HG03432 (cell line): ENCODE data around the gene NUP188.

Experiments
- ATAC-seq: cut with Tn5 transposase; IDR thresholded peaks from one replicate; pipeline ENCODE4 v1.9.1; 2021; ENCODE audit warnings: mild to moderate bottlenecking, moderate library complexity; ENCODE audit not compliant: unreplicated experiment

The NUP188 gene, protein sequence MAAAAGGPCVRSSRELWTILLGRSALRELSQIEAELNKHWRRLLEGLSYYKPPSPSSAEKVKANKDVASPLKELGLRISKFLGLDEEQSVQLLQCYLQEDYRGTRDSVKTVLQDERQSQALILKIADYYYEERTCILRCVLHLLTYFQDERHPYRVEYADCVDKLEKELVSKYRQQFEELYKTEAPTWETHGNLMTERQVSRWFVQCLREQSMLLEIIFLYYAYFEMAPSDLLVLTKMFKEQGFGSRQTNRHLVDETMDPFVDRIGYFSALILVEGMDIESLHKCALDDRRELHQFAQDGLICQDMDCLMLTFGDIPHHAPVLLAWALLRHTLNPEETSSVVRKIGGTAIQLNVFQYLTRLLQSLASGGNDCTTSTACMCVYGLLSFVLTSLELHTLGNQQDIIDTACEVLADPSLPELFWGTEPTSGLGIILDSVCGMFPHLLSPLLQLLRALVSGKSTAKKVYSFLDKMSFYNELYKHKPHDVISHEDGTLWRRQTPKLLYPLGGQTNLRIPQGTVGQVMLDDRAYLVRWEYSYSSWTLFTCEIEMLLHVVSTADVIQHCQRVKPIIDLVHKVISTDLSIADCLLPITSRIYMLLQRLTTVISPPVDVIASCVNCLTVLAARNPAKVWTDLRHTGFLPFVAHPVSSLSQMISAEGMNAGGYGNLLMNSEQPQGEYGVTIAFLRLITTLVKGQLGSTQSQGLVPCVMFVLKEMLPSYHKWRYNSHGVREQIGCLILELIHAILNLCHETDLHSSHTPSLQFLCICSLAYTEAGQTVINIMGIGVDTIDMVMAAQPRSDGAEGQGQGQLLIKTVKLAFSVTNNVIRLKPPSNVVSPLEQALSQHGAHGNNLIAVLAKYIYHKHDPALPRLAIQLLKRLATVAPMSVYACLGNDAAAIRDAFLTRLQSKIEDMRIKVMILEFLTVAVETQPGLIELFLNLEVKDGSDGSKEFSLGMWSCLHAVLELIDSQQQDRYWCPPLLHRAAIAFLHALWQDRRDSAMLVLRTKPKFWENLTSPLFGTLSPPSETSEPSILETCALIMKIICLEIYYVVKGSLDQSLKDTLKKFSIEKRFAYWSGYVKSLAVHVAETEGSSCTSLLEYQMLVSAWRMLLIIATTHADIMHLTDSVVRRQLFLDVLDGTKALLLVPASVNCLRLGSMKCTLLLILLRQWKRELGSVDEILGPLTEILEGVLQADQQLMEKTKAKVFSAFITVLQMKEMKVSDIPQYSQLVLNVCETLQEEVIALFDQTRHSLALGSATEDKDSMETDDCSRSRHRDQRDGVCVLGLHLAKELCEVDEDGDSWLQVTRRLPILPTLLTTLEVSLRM (N-terminal part only)

DNA sequence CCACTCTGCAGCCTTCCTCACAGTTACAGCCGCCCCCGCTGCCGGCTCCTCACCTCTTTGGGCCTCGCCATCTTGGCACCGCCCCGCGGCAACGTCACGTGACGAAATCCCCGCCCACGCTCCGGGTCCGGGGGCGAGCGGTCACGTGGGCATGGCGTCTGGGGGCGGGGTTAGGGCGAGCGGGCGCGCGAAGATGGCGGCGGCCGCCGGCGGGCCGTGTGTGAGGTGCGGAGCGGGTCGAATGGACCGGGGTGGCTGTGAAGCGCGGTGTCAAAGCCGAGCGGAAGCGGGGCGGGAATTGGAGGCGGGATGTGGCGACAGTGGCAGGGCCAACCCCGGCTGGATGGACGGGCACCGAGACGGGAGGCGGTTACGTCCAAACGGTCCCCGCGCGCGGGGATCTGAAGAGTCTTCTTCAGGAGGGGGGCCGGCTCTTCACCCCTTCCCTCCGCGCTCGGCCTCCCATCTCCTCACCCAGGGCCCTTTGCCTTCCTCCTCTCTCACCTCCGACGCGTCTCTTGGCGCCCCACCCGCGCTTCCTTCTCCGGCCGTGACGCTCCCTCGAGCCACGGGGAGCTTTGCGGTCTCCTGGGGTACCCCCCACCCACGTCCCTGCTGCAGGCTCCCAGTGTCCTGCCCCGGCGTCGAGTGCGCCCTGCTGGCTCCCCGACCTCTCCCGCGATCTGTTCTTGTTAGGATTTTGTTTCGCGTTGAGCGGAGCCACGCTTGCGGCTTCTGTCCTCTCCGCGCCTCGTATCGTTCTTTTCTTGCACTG, at the start of gene NUP188, which contains the start of gene DOLK:
Gene NUP188, plus strand, starts transcription at position 173 of the 775 bp plus-strand sequence. Its CDS starts 21 bp downstream, at position 194.
Gene DOLK, minus strand, starts transcription at position 77 of the 775 bp plus-strand sequence. CDS start 300 bp downstream, outside the sequence.
- peak; percentile 74 for ATAC-seq

DNA sequence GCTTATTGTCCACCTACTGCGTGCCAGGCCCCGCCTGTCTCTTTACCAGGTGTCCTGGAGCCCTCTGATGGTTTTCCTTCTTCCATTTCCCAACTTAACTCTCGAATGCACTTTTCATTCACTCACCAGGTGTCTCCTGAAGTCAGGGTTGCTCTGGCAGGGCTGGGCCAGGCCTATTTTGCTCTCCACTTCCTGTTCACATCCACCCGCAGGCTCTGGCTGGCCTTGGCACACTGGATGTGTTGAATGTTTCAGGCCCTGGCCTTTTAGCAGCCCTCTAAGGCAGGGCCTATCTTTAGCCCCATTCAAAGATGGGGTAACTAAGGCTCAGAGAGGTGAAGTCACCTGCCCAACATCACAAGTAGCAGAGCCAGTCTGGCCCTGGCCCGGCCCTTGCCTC, 49.1 kb upstream of the NUP188 start:
- ATAC-seq: no peak

DNA sequence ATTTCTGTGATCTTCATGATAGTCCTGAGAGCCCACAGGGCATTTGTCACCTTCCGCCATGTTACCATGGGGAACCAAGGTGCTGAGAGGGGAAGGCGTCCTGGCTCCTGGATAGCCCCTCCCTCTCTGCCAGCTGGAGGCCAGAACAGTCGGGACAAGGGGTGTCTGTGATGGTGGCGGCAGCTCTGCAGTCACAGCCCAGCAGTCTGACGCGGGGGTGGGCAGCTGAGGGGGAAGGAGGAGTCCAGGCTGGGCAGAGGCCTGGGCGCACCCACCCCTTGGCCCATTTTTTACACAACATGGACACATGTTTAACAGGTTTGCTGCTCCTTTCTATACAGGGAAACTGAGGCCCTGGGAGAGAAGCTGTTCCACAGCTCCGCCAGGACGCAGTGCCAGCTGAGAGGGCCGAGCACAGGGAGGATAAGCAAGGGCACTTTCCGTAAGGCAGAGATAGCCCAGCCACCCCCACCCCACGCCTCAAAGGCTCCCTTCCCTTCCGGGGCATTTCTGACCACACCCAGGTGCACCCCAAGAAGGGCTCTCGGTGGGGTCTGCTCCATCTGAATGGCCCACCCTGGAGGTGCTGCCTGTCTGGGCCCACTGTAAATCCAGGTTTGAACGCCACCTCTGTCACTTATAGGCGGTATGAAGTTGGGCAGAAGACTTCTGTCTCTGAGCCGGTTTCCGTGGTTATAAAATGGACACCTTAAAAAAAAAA, 48.5 kb upstream of the NUP188 start:
- no peak for ATAC-seq

DNA sequence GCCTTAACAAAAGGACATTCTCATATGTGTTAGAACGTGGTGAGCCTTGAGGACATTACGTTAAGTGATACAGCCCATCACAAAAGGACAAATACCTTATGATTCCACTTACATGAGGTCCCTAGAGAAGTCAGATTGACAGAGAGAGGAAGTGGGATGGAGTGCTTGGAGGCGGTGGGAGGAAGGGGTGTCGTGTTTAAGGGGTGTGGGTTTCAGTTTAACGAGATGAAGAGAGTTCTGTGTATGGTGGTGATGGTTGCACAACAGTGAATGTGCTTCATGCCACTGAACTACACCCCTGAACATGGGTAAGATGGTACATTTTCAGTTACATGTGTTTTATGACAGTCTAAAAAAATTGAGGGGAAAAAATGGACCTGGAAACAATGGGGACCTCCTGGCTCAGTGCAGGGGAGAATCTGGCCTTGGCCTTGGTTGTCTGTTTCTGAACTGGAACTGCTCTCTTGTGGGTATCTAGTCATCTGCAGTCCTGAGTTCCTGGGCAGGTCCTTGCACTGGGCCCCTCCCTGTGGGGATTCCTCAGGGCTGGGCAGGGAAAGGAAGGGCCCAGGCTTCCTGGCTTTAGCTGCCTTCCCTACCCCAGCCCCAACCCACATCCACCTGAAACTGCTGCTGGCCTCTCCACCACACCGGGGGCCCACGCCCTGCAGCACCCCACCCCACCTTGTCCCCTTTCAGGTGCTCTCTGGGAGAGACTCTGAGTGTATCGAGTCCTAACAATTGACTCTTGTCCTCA, 47.8 kb upstream of the NUP188 start:
- no peak for ATAC-seq

DNA sequence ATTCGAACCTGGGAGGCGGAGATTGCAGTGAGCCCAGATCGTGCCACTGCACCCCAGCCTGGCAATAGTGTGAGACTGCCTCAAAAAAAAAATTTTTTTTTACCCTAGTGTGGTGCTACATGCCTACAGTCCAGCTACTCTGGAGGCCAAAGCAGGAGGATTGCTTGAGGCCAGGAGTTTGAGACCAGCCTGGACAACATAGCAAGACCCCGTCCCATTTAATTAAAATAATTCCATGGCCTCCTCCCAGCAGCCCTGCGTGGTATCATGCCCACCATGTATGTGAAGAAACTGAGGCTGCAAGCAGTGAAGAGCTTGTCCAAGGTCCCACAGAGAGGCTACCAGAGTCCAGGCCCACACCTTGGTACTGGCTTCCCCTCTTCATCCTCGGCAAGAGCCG, 46.1 kb upstream of the NUP188 start:
- no peak for ATAC-seq

DNA sequence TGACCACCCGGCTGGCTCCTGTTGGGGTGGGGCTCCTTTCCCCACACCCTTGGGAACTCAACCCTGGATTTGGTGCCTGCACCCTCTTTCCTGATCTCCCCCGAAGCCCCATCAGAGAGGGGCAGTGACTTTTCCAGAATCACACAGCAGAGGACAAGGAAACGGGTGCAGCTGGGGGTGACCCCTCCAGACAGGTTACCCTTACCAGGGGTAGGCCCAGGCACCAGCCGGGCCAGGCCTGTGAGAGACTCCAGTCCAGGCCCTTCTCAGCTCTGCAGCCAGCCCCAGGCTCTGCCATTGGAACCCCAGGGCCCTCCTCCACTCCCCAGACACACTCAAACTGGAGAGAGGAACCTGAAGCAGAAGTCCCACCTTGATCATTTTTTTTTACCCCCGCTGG, 45.7 kb upstream of the NUP188 start:
- peak; percentile 5 for ATAC-seq

DNA sequence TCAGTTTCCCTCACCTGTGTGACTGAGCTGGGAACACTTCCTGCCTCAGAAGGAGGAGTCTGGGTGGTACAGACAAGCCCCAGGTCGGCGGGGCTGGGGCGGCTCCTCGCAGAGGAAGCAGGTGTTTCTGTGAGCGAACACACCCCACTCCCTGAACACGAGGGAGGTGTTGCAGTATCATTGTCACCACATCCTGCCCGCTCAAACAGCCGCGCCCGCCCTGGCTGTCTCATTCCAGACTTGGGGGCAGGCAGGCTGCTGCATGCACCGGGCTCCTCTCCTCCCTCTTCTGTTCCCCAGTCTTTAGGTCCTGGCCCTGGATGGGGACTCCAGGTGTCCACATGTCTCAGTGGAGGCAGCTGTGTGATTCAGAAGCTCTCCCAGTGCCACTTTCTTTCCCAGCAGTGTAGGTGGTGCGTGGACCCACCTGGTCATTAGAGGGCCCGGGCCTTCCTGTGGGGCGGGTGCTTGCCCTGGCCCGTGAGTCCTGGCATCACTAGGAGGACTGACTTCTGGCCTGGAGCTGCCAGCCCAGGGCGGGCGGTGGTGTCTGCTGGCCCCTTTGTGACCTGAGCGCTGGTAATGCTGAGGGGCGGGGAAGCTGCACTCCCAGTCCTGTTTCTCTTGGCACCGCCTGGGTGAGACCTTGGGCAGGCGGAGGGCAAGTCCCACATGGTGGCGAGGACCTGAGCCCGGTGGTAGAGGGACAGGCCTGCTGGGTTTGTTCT, 45.0 kb upstream of the NUP188 start:
- ATAC-seq: peak; percentile 84

DNA sequence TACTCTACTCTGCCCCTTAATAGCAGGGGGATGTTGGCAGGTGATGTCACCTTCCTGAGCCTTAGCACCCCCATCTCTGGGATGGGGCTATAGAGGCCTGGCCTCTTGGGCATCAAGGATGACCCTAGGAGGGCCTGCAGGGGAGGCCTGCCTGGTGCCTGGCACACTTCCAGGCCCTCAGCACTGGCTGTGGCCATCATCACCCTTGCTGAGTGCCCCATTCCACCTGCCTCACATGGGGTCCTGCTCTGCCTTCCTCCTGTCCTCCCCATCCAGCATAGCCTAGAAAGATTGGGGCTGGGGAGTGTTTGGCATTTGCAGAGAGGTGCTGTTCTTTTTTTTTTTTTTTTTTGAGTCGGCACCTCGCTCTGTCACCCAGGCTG, 44.4 kb upstream of the NUP188 start:
- ATAC-seq: no peak

DNA sequence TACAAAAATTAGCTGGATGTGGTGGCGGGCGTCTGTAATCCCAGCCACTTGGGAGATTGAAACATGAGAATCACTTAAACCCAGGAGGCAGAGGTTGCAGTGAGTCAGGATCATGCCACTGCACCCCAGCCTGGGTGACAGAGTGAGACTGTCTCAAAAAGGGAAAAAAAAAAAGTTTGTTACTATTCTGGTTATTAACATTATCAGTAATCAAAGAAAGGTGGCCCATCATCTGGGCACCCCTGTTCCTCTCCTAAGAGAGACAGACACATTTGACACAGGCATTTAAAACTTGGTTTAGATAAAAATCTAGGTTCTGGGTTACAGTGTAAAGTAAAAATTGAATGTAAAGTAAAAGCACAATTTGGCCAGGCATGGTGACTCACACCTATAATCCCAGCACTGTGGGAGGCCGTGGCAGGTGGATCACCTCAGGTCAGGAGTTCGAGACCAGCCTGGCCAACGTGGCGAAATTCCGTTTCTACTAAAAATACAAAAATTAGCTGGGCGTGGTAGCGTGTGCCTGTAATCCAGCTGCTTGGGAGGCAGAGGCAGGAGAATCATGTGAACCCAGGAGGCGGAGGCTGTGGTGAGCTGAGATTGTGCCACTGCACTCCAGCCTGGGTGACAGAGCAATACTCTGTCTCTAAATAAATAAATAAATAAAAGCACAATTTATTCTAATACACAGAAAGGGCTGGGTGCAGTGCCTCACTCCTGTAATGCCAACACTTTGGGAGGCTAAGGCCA, 43.5 kb upstream of the NUP188 start:
- no peak for ATAC-seq

DNA sequence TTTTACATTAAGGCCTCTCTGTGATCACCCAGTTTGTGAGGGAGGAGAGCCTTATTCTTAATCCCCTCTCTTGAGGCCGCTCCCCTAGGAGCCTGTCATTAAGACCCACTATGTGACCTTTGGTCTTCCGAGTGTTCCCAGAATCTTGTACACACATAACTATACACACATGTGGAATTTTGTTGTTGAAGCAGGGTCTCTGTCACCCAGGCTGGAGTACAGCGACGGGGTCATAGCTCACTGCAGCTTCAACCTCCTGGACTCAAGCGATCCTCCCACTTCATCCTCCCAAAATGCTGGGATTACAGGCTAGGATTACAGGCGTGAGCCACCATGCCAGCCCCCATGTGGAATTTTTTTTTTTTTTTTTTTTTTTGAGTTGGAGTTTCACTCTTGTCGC, 41.5 kb upstream of the NUP188 start:
- no peak for ATAC-seq

DNA sequence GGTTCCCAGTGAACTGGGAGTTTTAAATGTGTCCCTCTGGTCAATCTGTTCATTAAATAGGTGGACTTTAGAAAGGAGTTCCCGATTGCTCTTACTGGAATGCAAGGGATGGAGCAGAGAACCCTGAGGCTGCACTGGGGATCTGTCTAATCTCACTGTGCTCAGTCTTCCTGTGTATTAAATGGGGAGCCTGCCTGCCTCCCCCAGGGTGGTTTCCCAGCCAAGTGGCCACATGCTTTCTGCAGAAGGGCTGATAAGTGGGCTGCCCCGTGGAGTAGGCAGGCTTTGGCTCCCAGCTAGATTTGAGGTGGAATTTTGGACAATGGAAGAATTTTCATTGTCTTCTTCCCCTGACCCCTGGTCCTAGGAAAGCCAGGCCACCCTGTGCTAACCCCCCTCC, 40.8 kb upstream of the NUP188 start:
- ATAC-seq: no peak

DNA sequence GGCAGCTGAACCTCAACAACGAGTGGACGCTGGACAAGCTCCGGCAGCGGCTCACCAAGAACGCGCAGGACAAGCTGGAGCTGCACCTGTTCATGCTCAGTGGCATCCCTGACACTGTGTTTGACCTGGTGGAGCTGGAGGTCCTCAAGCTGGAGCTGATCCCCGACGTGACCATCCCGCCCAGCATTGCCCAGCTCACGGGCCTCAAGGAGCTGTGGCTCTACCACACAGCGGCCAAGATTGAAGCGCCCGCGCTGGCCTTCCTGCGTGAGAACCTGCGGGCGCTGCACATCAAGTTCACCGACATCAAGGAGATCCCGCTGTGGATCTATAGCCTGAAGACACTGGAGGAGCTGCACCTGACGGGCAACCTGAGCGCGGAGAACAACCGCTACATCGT, 39.1 kb upstream of the NUP188 start:
- no peak for ATAC-seq

DNA sequence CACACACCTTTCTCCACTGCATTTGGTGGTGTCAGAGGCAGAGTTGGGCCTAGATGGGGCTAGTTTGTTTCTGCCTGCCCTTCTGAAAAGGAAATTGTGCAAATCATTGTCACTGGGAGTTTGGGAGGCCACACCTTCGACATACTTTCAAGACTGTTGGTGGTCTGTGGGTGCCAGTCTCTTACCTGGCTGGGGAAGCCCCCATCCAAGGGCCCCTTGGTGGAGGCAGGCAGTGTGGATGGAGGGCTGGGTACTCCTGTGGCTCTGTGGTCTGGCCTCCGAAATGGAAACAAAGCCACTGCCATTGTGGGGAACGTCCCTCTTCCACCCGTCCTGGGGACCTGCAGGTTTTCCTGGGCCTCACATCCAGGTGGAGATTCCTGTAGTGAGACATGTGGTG, 37.6 kb upstream of the NUP188 start:
- ATAC-seq: no peak

DNA sequence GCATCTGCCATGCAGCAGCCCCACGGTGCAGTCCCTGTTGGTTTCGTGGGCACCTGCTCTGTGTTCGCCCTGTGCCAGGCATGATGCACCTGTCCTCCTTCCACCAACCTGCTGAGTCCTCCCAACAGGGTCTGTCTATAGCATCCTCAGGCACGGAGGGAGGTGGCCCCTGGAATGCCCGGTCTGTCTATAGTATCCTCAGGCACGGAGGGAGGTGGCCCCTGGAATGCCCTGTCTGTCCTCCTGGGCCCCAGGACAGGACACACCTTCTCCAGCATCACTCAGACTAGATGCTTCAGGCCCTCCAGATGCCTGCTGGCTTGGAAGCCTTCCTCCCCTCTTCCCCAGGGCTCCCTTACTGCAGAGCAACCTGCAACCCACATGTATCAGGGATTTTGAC, 36.6 kb upstream of the NUP188 start:
- ATAC-seq: no peak

DNA sequence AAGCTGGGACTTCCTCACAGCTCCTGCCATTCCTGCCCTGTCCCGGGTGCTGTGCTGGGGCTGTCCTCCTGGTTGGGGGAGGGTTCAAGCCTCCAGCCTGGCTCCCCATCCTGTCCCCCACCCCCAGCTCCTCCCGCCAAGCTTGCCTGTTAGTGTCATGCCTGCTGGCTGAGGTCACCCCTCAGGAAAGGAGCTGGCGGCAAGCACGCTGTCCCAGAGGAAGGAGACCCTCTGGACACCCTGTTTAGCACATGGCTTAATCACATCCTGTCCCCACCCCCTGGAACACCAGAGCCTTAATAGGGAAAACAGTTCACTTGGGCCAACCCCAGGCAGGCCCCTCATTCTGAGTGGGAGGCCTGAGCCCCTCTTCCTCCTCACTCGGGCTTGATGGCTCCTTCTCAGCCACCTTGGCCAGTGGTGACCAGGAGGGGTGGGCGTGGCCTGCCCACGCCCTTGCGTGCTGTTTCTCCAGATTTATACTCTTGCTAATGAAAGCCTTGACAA, 35.9 kb upstream of the NUP188 start:
- no peak for ATAC-seq

DNA sequence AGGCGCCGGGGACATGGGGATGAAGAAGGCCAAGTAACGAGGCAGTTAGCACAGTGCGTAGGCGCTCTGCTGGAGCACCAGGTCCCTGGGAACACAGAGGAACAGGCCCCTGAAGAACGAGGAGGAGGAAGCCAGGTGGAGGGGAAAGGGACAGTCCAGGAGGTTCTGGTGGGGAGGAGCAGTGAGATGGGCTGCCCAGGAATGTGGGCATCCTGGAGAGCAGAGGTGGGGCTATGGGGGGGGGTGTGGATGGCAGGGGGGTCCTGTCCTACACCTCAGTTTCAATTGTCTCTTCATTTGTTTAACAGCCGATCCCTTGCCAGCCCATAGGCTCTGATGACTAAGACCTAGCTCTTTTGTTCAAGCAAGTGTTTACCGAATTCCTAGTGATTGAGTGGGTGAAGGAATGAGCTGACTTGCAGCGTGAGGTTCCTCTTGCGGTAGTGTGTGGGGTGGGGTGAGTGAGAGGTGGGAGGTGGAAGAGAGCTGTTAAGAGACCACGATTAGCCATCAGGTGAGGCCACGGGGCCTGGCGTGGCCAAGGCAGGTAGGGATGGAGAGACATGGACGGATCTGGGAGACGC, 35.1 kb upstream of the NUP188 start:
- no peak for ATAC-seq
